Measurements from ENCODE around the gene PLIN4. TPM values are rescaled to one million over a fixed set of nuclear protein-coding genes. Genes with fewer than 3 reads are reported as not detected.

The PLIN4 gene
- total RNA-seq, 2 donors from 2014 or later: not detected

- Mint-ChIP-seq H3K4me3 (no peak overlapping the region), H3K27me3 (no peaks in the 10 kb centered on the region), H3K36me3 (no peaks in the 10 kb centered on the region), H3K27ac (no peak overlapping the region), H3K9me3 (no peaks in the 10 kb centered on the region), H3K4me1 (ENCODE audit: low read depth in 2 of 2) (peaks cover 6 to 23% of the 10 kb centered on the region in 2 donors)
- DNase-seq (ENCODE audit: low spot score) (peak; percentile 99), ATAC-seq (peak; percentile 93 to 94)
These were observed 46.7 kb downstream of the PLIN4 start for GRCh38 chr19:4471403-4472173.

- no peaks in the 10 kb centered on the region for H3K9me3 Mint-ChIP-seq
- DNase-seq (ENCODE audit: low spot score) (no peak), ATAC-seq (no peak)
- no peak overlapping the region for H3K4me3 Mint-ChIP-seq
- no peaks in the 10 kb centered on the region for H3K36me3 Mint-ChIP-seq
- no peak overlapping the region for H3K27ac Mint-ChIP-seq
- H3K4me1 Mint-ChIP-seq (ENCODE audit: low read depth in 2 of 2): peaks cover 5 to 6% of the 10 kb centered on the region in 2 donors
- H3K27me3 Mint-ChIP-seq: no peaks in the 10 kb centered on the region
These were observed 50.5 kb downstream of the PLIN4 start for GRCh38 chr19:4467835-4468234.

GRCh38 chr19:4464815-4465581 is 53.3 kb downstream of the PLIN4 start:
- DNase-seq (ENCODE audit: low spot score) (no peak), ATAC-seq (no peak)
- no peaks in the 10 kb centered on the region for H3K27me3 Mint-ChIP-seq
- H3K36me3 Mint-ChIP-seq: no peaks in the 10 kb centered on the region
- H3K4me3 Mint-ChIP-seq: no peak overlapping the region
- H3K4me1 Mint-ChIP-seq (ENCODE audit: low read depth in 2 of 2): no peaks in the 10 kb centered on the region
- H3K27ac Mint-ChIP-seq: no peak overlapping the region
- no peaks in the 10 kb centered on the region for H3K9me3 Mint-ChIP-seq

- ATAC-seq (peak; percentile 98), DNase-seq (ENCODE audit: low spot score) (peak; percentile 98)
- Mint-ChIP-seq H3K27me3 (no peaks in the 10 kb centered on the region), H3K36me3 (no peaks in the 10 kb centered on the region), H3K4me3 (peak within 1 kb of the TSS; percentile 96), H3K9me3 (no peaks in the 10 kb centered on the region), H3K27ac (peak within 1 kb of the TSS; percentile 87 to 97), H3K4me1 (ENCODE audit: low read depth in 2 of 2) (peaks cover 16 to 22% of the 10 kb centered on the region in 2 donors)
These were observed 60.5 kb downstream of the PLIN4 start, which contains the start of gene UBXN6 for GRCh38 chr19:4457654-4458395. TSS of gene UBXN6 (minus strand) at chr19:4457794. CDS start at chr19:4457697, 97 bp downstream.

GRCh38 chr19:4456843-4457653 is 61.2 kb downstream of the PLIN4 start:
- H3K9me3 Mint-ChIP-seq: no peaks in the 10 kb centered on the region
- H3K36me3 Mint-ChIP-seq: no peaks in the 10 kb centered on the region
- ATAC-seq: peak; percentile 50 to 64
- H3K4me3 Mint-ChIP-seq: peak overlapping the region; percentile 96
- DNase-seq (ENCODE audit: low spot score): no peak
- peak overlapping the region; percentile 87 to 97 for H3K27ac Mint-ChIP-seq
- H3K4me1 Mint-ChIP-seq (ENCODE audit: low read depth in 2 of 2): peaks cover 16 to 22% of the 10 kb centered on the region in 2 donors
- no peaks in the 10 kb centered on the region for H3K27me3 Mint-ChIP-seq

GRCh38 chr19:4456476-4456842 is 61.8 kb downstream of the PLIN4 start:
- Mint-ChIP-seq H3K36me3 (no peaks in the 10 kb centered on the region), H3K4me3 (peak overlapping the region; percentile 96), H3K27me3 (no peaks in the 10 kb centered on the region), H3K27ac (peak overlapping the region; percentile 87 to 97), H3K4me1 (ENCODE audit: low read depth in 2 of 2) (peaks cover 16 to 22% of the 10 kb centered on the region in 2 donors), H3K9me3 (no peaks in the 10 kb centered on the region)
- DNase-seq (ENCODE audit: low spot score) (no peak), ATAC-seq (no peak)

- Mint-ChIP-seq H3K27me3 (no peaks in the 10 kb centered on the region), H3K36me3 (no peaks in the 10 kb centered on the region), H3K9me3 (no peaks in the 10 kb centered on the region), H3K4me3 (peak overlapping the region; percentile 96), H3K4me1 (ENCODE audit: low read depth in 2 of 2) (peaks cover 16 to 22% of the 10 kb centered on the region in 2 donors), H3K27ac (peak overlapping the region; percentile 87 to 97)
- ATAC-seq (no peak), DNase-seq (ENCODE audit: low spot score) (no peak)
These were observed 62.4 kb downstream of the PLIN4 start for GRCh38 chr19:4455719-4456475.

- DNase-seq (ENCODE audit: low spot score) (no peak), ATAC-seq (no peak)
- Mint-ChIP-seq H3K27me3 (no peaks in the 10 kb centered on the region), H3K9me3 (no peaks in the 10 kb centered on the region), H3K27ac (no peak overlapping the region), H3K36me3 (no peaks in the 10 kb centered on the region), H3K4me1 (ENCODE audit: low read depth in 2 of 2) (peaks cover 16 to 22% of the 10 kb centered on the region in 2 donors), H3K4me3 (no peak overlapping the region)
These were observed 63.3 kb downstream of the PLIN4 start for GRCh38 chr19:4454747-4455718.

GRCh38 chr19:4453232-4454179 is 64.8 kb downstream of the PLIN4 start:
- no peak overlapping the region for H3K4me3 Mint-ChIP-seq
- peaks cover 16 to 22% of the 10 kb centered on the region in 2 donors for H3K4me1 Mint-ChIP-seq (ENCODE audit: low read depth in 2 of 2)
- no peak overlapping the region for H3K27ac Mint-ChIP-seq
- ATAC-seq (no peak), DNase-seq (ENCODE audit: low spot score) (no peak)
- H3K27me3 Mint-ChIP-seq: no peaks in the 10 kb centered on the region
- H3K36me3 Mint-ChIP-seq: no peaks in the 10 kb centered on the region
- H3K9me3 Mint-ChIP-seq: no peaks in the 10 kb centered on the region

- no peak overlapping the region for H3K4me3 Mint-ChIP-seq
- DNase-seq (ENCODE audit: low spot score) (no peak), ATAC-seq (no peak)
- H3K27me3 Mint-ChIP-seq: no peaks in the 10 kb centered on the region
- no peaks in the 10 kb centered on the region for H3K36me3 Mint-ChIP-seq
- H3K9me3 Mint-ChIP-seq: no peaks in the 10 kb centered on the region
- H3K27ac Mint-ChIP-seq: no peak overlapping the region
- H3K4me1 Mint-ChIP-seq (ENCODE audit: low read depth in 2 of 2): peaks cover 11 to 17% of the 10 kb centered on the region in 2 donors
These were observed 65.9 kb downstream of the PLIN4 start for GRCh38 chr19:4452230-4452990.
